ENCODE data around the gene ZNF579. TPM values are rescaled to one million over a fixed set of nuclear protein-coding genes. Genes with fewer than 3 reads are reported as not detected.
A peak's percentile ranks its signal among the peaks of the same experiment; 100 is the strongest.

Gene ZNF579
- total and polyA plus RNA-seq, 2 of the 13 experiments (the other 11 are each of a cell fraction or from before 2014, with no cell fraction given): 2.1 to 2.9 TPM

GRCh38 chr19:55553217-55554182, 27.1 kb downstream of the ZNF579 start (continued):
- TF ChIP-seq ZNF230 (CRISPR knock-in tag; IDR thresholded peaks at IDR 0.05) (no peak), ZNF547 (CRISPR knock-in tag; IDR thresholded peaks at IDR 0.05) (no peak), CENPT (CRISPR knock-in tag; IDR thresholded peaks at IDR 0.05; ENCODE audit: low read depth) (no peak), NFYB (CRISPR knock-in tag; IDR thresholded peaks at IDR 0.05) (no peak), ZFP82 (CRISPR knock-in tag; IDR thresholded peaks at IDR 0.05; ENCODE audit: borderline replicate concordance) (no peak), ZNF441 (CRISPR knock-in tag; IDR thresholded peaks at IDR 0.05; ENCODE audit: borderline replicate concordance) (no peak), ZNF496 (CRISPR knock-in tag; IDR thresholded peaks at IDR 0.05; ENCODE audit: insufficient replicate concordance) (no peak), ZFY (CRISPR knock-in tag; IDR thresholded peaks at IDR 0.05) (peak; percentile 51; the same call in 1 of the 2 replicates), ZKSCAN8 (CRISPR knock-in tag; IDR thresholded peaks at IDR 0.05; ENCODE audit: borderline replicate concordance) (no peak), BHLHE40 (IDR thresholded peaks at IDR 0.05; ENCODE audit: low read length) (no peak), ZFP36L1 (CRISPR knock-in tag; IDR thresholded peaks at IDR 0.05) (no peak), ZNF605 (CRISPR knock-in tag; IDR thresholded peaks at IDR 0.05) (no peak), RXRA (CRISPR knock-in tag; IDR thresholded peaks at IDR 0.05) (no peak), CBX1 (IDR thresholded peaks at IDR 0.05; ENCODE audit: low read depth) (no peak), KLF13 (CRISPR knock-in tag; IDR thresholded peaks at IDR 0.05) (no peak), ZNF737 (CRISPR knock-in tag; IDR thresholded peaks at IDR 0.05; ENCODE audit: borderline replicate concordance) (no peak), CREB1 (IDR thresholded peaks at IDR 0.05) (no peak), CREB1 (CRISPR knock-in tag; IDR thresholded peaks at IDR 0.05) (peak; percentile 40; the same call in 1 of the 2 replicates), FOXK1 (CRISPR knock-in tag; IDR thresholded peaks at IDR 0.05; ENCODE audit: borderline replicate concordance, low read depth) (no peak), SAFB2 (CRISPR knock-in tag; IDR thresholded peaks at IDR 0.05; ENCODE audit: borderline replicate concordance, low read depth) (no peak), GATA4 (IDR thresholded peaks at IDR 0.05; ENCODE audit: borderline replicate concordance, low read depth) (no peak), PHB2 (IDR thresholded peaks at IDR 0.05; ENCODE audit: partially characterized antibody) (no peak), GFI1 (CRISPR knock-in tag; IDR thresholded peaks at IDR 0.05; ENCODE audit: borderline replicate concordance) (no peak), ZBTB7B (CRISPR knock-in tag; IDR thresholded peaks at IDR 0.05) (no peak), FOXA3 (CRISPR knock-in tag; IDR thresholded peaks at IDR 0.05) (peak; percentile 86), TMF1 (CRISPR knock-in tag; IDR thresholded peaks at IDR 0.05; ENCODE audit: low read depth) (no peak), SIX4 (CRISPR knock-in tag; IDR thresholded peaks at IDR 0.05) (no peak), ZMYM2 (CRISPR knock-in tag; IDR thresholded peaks at IDR 0.05) (no peak)
- TF ChIP-seq, protein P1, sequence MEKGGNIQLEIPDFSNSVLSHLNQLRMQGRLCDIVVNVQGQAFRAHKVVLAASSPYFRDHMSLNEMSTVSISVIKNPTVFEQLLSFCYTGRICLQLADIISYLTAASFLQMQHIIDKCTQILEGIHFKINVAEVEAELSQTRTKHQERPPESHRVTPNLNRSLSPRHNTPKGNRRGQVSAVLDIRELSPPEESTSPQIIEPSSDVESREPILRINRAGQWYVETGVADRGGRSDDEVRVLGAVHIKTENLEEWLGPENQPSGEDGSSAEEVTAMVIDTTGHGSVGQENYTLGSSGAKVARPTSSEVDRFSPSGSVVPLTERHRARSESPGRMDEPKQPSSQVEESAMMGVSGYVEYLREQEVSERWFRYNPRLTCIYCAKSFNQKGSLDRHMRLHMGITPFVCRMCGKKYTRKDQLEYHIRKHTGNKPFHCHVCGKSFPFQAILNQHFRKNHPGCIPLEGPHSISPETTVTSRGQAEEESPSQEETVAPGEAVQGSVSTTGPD (CRISPR knock-in tag; IDR thresholded peaks at IDR 0.05): no peak
- TF ChIP-seq, protein P2, sequence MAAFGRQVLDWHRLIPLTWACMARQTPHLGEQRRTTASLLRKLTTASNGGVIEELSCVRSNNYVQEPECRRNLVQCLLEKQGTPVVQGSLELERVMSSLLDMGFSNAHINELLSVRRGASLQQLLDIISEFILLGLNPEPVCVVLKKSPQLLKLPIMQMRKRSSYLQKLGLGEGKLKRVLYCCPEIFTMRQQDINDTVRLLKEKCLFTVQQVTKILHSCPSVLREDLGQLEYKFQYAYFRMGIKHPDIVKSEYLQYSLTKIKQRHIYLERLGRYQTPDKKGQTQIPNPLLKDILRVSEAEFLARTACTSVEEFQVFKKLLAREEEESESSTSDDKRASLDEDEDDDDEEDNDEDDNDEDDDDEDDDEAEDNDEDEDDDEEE (CRISPR knock-in tag; IDR thresholded peaks at IDR 0.05): no peak
